GM23338 (cell line): ENCODE results near the gene NAA25. TPM values are rescaled to one million over a fixed set of nuclear protein-coding genes. Genes with fewer than 3 reads are reported as not detected.

Experiments
- ATAC-seq: fragments of 200-7000 bp; cut with Tn5 transposase; 3 replicates; pipeline ENCODE4 v1.9.1; 2020
- DNase-seq: peaks from one replicate; pipeline ENCODE4 v3.0.0-alpha.2; 2015; ENCODE audit warnings: low spot score
- H2AFZ ChIP-seq: fragments of 200-600 bp; sonication (generic); 2 replicates; pipeline ENCODE4 v1.8.0; 2016; ENCODE audit warnings: antibody characterized with exemption, mild to moderate bottlenecking, moderate library complexity
- H3F3A ChIP-seq: fragments of 200-600 bp; sonication (generic); replicated peaks from 2 replicates; pipeline ENCODE4 v1.8.0; 2017; ENCODE audit warnings: antibody characterized with exemption, mixed run types, low read depth
- H3K27ac ChIP-seq: fragments of 200-600 bp; sonication (generic); 2 replicates; pipeline ENCODE4 v1.6.1; 2016; ENCODE audit warnings: low read depth
- H3K27me3 ChIP-seq: fragments of 200-600 bp; sonication (generic); 2 replicates; pipeline ENCODE4 v1.8.0; 2016; ENCODE audit warnings: mild to moderate bottlenecking, mixed run types, moderate library complexity; ENCODE audit not compliant: insufficient read depth
- H3K36me3 ChIP-seq: fragments of 200-600 bp; sonication (generic); 2 replicates; pipeline ENCODE4 v1.8.0; 2016; ENCODE audit warnings: mild to moderate bottlenecking; ENCODE audit not compliant: insufficient read depth
- H3K4me1 ChIP-seq: fragments of 200-600 bp; sonication (generic); 2 replicates; pipeline ENCODE4 v1.8.0; 2016; ENCODE audit warnings: mild to moderate bottlenecking, moderate library complexity; ENCODE audit not compliant: insufficient read depth
- H3K4me2 ChIP-seq: fragments of 200-600 bp; sonication (generic); 2 replicates; pipeline ENCODE4 v1.7.1; 2017; ENCODE audit warnings: mixed run types
- H3K4me3 ChIP-seq: fragments of 200-600 bp; sonication (generic); 2 replicates; pipeline ENCODE4 v1.6.1; 2016; ENCODE audit warnings: mixed run types
- H3K79me2 ChIP-seq: fragments of 200-600 bp; sonication (generic); replicated peaks from 2 replicates; pipeline ENCODE4 v1.8.0; 2017; ENCODE audit warnings: mild to moderate bottlenecking; ENCODE audit not compliant: insufficient read depth
- H3K9me2 ChIP-seq: fragments of 200-600 bp; sonication (generic); 2 replicates; pipeline ENCODE4 v1.8.0; 2017; ENCODE audit not compliant: insufficient read depth
- H4K20me1 ChIP-seq: fragments of 200-600 bp; sonication (generic); replicated peaks from 2 replicates; pipeline ENCODE4 v1.8.0; 2017; ENCODE audit warnings: mild to moderate bottlenecking; ENCODE audit not compliant: insufficient read depth
- H3K27ac Mint-ChIP-seq: 2 replicates; pipeline ENCODE4 v1.8.0; 2020; ENCODE audit warnings: inconsistent platforms, mild to moderate bottlenecking, moderate library complexity, mixed read lengths
- H3K27me3 Mint-ChIP-seq: 3 replicates; pipeline ENCODE4 v1.8.0; 2022; ENCODE audit warnings: low read depth, mild to moderate bottlenecking, moderate library complexity, mixed read lengths, inconsistent platforms; ENCODE audit not compliant: insufficient read depth, poor library complexity
- H3K36me3 Mint-ChIP-seq: 3 replicates; pipeline ENCODE4 v1.8.0; 2021; ENCODE audit warnings: low read depth, mild to moderate bottlenecking, inconsistent platforms, moderate library complexity, mixed read lengths
- H3K4me1 Mint-ChIP-seq: 3 replicates; pipeline ENCODE4 v1.8.0; 2020; ENCODE audit warnings: mild to moderate bottlenecking, inconsistent platforms, mixed read lengths
- H3K4me3 Mint-ChIP-seq: 3 replicates; pipeline ENCODE4 v1.8.0; 2021; ENCODE audit warnings: moderate library complexity, mild to moderate bottlenecking, inconsistent platforms, mixed read lengths
- H3K9me3 Mint-ChIP-seq: 3 replicates; pipeline ENCODE4 v1.8.0; 2020; ENCODE audit warnings: moderate library complexity, mild to moderate bottlenecking, inconsistent platforms, mixed read lengths
- CREB1 ChIP-seq: fragments of 250-450 bp; sonication (Bioruptor Pico); IDR thresholded peaks from 2 replicates; pipeline ENCODE4 v1.5.0; 2020; ENCODE audit warnings: low read depth, mild to moderate bottlenecking, moderate library complexity
- EZH2 ChIP-seq: fragments of 200-600 bp; sonication (generic); IDR thresholded peaks from one replicate; pipeline ENCODE4 v1.8.0; 2017; ENCODE audit warnings: antibody characterized with exemption, mild to moderate bottlenecking, low read depth; ENCODE audit not compliant: unreplicated experiment
- EZH2phosphoT487 ChIP-seq: fragments of 200-600 bp; sonication (generic); IDR thresholded peaks from one replicate; pipeline ENCODE4 v1.8.1; 2018; ENCODE audit warnings: antibody characterized with exemption; ENCODE audit not compliant: unreplicated experiment
- JUNB ChIP-seq: IDR thresholded peaks from one replicate; pipeline ENCODE4 v1.6.1; 2016; ENCODE audit warnings: antibody characterized with exemption; ENCODE audit not compliant: unreplicated experiment
- STAT1 ChIP-seq: IDR thresholded peaks from one replicate; pipeline ENCODE4 v1.6.1; 2016; ENCODE audit warnings: antibody characterized with exemption; ENCODE audit not compliant: unreplicated experiment
- ZNF114 ChIP-seq: fragments of 250-450 bp; sonication (Bioruptor Pico); IDR thresholded peaks from 2 replicates; pipeline ENCODE4 v1.5.0; 2020; ENCODE audit warnings: mild to moderate bottlenecking, moderate library complexity
- ZNF331 ChIP-seq: fragments of 250-450 bp; sonication (Bioruptor Pico); IDR thresholded peaks from 2 replicates; pipeline ENCODE4 v1.5.0; 2020; ENCODE audit warnings: low read depth, mild to moderate bottlenecking, moderate library complexity
- polyA plus RNA-seq: library from polyadenylated mRNA; unstranded; fragments of >200 nt; fragmentation: Nextera tagmentation; extraction: Ambion mirVana; gene quantifications from 2 replicates; pipeline ENCODE4 v1.2.1, GENCODE V29; 2016
- total RNA-seq: library from RNA; depleted of rRNA; stranded (reverse); fragments of >200 nt; shearing (Covaris generic); gene quantifications from 2 replicates; pipeline ENCODE4 v1.2.3, GENCODE V29; 2014
- TF ChIP-seq, protein P1 (sequence below), 2 experiments: fragments of 200-600 bp in 1 of 2; sonication (generic) in 1 of 2; conservative IDR thresholded peaks; 2 replicates each; pipeline versions ENCODE4 v1.5.1 to v1.6.1; 2016 to 2017; ENCODE audit warnings: antibody characterized with exemption in 2 of 2, low read depth in 2 of 2, mild to moderate bottlenecking in 2 of 2, moderate library complexity in 1 of 2
- TF ChIP-seq, protein P2 (sequence below): fragments of 250-450 bp; sonication (Bioruptor Pico); IDR thresholded peaks from 2 replicates; pipeline ENCODE4 v1.5.0; 2020; ENCODE audit warnings: mild to moderate bottlenecking, moderate library complexity

The NAA25 gene
- total and polyA plus RNA-seq, 2 experiments from 2014 or later: 49.0 to 55.1 TPM

DNA sequence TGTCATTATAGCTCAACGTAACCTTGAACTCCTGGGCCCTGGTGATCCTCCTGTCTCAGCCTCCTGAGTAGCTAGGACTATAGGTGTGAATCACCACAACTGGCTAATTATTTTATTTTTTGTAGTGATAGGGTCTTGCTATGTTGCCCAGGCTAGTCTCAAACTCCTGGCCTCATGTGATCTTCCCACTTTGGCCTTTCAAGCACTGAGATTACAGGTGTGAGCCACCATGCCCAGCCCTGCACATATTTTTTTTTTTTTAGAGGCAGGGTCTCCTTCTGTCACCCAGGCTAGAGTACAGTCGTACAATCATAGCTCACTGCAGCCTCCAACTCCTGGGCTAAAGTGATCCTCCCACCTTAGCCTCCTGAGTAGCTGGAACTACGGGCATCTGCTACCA lies 104.5 kb downstream of the NAA25 start:
- Histone ChIP-seq H4K20me1 (no peaks in the 10 kb centered on the region), H3K4me2 (no peak overlapping the region), H3K27me3 (no peaks in the 10 kb centered on the region), H3K36me3 (no peaks in the 10 kb centered on the region), H3K4me3 (no peak overlapping the region), H2AFZ (no peak overlapping the region), H3K9me2 (no peaks in the 10 kb centered on the region), H3K4me1 (peaks cover 4% of the 10 kb centered on the region), H3K27ac (no peak overlapping the region), H3K79me2 (no peaks in the 10 kb centered on the region), H3F3A (0 out of 2 replicates have a peak, but pooled peaks cover 6% of the 10 kb centered on the region)
- no peak for ATAC-seq
- no peak overlapping the region for H3K4me3 Mint-ChIP-seq
- no peak overlapping the region for H3K27ac Mint-ChIP-seq
- peaks cover 7% of the 10 kb centered on the region; the same call in 2 of the 3 replicates for H3K36me3 Mint-ChIP-seq
- no peaks in the 10 kb centered on the region for H3K9me3 Mint-ChIP-seq
- peaks cover 2% of the 10 kb centered on the region for H3K27me3 Mint-ChIP-seq
- DNase-seq: no peak
- TF ChIP-seq ZNF114 (CRISPR knock-in tag) (no peak), ZNF331 (CRISPR knock-in tag) (no peak), CREB1 (CRISPR knock-in tag) (no peak), EZH2 (no peak), EZH2phosphoT487 (no peak), STAT1 (no peak), JUNB (no peak)
- TF ChIP-seq, protein P1, sequence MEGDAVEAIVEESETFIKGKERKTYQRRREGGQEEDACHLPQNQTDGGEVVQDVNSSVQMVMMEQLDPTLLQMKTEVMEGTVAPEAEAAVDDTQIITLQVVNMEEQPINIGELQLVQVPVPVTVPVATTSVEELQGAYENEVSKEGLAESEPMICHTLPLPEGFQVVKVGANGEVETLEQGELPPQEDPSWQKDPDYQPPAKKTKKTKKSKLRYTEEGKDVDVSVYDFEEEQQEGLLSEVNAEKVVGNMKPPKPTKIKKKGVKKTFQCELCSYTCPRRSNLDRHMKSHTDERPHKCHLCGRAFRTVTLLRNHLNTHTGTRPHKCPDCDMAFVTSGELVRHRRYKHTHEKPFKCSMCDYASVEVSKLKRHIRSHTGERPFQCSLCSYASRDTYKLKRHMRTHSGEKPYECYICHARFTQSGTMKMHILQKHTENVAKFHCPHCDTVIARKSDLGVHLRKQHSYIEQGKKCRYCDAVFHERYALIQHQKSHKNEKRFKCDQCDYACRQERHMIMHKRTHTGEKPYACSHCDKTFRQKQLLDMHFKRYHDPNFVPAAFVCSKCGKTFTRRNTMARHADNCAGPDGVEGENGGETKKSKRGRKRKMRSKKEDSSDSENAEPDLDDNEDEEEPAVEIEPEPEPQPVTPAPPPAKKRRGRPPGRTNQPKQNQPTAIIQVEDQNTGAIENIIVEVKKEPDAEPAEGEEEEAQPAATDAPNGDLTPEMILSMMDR (conservative IDR thresholded peaks at IDR 0.05; ENCODE audit: low read depth in 2 of 2): no peak
- TF ChIP-seq, protein P2, sequence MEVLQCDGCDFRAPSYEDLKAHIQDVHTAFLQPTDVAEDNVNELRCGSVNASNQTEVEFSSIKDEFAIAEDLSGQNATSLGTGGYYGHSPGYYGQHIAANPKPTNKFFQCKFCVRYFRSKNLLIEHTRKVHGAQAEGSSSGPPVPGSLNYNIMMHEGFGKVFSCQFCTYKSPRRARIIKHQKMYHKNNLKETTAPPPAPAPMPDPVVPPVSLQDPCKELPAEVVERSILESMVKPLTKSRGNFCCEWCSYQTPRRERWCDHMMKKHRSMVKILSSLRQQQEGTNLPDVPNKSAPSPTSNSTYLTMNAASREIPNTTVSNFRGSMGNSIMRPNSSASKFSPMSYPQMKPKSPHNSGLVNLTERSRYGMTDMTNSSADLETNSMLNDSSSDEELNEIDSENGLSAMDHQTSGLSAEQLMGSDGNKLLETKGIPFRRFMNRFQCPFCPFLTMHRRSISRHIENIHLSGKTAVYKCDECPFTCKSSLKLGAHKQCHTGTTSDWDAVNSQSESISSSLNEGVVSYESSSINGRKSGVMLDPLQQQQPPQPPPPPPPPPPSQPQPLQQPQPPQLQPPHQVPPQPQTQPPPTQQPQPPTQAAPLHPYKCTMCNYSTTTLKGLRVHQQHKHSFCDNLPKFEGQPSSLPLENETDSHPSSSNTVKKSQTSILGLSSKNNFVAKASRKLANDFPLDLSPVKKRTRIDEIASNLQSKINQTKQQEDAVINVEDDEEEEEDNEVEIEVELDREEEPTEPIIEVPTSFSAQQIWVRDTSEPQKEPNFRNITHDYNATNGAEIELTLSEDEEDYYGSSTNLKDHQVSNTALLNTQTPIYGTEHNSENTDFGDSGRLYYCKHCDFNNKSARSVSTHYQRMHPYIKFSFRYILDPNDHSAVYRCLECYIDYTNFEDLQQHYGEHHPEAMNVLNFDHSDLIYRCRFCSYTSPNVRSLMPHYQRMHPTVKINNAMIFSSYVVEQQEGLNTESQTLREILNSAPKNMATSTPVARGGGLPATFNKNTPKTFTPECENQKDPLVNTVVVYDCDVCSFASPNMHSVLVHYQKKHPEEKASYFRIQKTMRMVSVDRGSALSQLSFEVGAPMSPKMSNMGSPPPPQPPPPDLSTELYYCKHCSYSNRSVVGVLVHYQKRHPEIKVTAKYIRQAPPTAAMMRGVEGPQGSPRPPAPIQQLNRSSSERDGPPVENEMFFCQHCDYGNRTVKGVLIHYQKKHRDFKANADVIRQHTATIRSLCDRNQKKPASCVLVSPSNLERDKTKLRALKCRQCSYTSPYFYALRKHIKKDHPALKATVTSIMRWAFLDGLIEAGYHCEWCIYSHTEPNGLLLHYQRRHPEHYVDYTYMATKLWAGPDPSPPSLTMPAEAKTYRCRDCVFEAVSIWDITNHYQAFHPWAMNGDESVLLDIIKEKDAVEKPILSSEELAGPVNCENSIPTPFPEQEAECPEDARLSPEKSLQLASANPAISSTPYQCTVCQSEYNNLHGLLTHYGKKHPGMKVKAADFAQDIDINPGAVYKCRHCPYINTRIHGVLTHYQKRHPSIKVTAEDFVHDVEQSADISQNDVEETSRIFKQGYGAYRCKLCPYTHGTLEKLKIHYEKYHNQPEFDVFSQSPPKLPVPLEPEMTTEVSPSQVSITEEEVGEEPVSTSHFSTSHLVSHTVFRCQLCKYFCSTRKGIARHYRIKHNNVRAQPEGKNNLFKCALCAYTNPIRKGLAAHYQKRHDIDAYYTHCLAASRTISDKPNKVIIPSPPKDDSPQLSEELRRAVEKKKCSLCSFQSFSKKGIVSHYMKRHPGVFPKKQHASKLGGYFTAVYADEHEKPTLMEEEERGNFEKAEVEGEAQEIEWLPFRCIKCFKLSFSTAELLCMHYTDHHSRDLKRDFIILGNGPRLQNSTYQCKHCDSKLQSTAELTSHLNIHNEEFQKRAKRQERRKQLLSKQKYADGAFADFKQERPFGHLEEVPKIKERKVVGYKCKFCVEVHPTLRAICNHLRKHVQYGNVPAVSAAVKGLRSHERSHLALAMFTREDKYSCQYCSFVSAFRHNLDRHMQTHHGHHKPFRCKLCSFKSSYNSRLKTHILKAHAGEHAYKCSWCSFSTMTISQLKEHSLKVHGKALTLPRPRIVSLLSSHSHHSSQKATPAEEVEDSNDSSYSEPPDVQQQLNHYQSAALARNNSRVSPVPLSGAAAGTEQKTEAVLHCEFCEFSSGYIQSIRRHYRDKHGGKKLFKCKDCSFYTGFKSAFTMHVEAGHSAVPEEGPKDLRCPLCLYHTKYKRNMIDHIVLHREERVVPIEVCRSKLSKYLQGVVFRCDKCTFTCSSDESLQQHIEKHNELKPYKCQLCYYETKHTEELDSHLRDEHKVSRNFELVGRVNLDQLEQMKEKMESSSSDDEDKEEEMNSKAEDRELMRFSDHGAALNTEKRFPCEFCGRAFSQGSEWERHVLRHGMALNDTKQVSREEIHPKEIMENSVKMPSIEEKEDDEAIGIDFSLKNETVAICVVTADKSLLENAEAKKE (CRISPR knock-in tag): no peak
- H3K4me1 Mint-ChIP-seq: peaks cover 17% of the 10 kb centered on the region
